ENCODE data around the gene LNX1. TPM values are rescaled to one million over a fixed set of nuclear protein-coding genes. Genes with fewer than 3 reads are reported as not detected.

Gene LNX1
- total and polyA plus RNA-seq, 10 of the 15 experiments (the other 5 are each of a cell fraction or from before 2014, with no cell fraction given), result 0.72 to 1.4 (median 1.0) TPM

DNA sequence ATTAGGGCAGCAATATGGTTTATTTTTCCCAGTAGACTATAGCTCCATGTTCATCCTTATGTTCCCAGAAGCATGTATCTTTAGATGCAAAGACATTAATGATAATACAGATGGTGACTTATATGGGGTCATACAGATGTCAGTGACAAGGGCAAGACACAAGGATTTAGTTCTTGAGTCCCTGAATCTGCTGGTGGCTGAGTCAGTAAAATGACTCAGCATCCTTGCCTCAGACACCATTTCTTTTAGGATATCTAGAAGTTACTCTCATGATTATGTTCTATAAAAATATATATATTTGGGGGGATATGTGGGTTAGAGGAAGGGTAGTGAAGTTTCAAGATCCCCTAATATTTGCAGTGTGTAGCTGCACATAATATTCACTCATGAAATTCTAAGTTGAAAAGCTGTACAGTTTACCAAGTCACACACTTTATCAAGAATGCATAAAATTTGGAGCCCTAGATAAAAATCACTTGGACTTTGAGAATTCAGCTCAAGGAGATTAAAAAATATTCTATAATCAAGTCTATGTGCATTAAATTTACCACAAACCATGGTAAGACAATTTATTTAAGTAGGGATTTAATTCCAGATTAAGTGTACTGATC, 101.9 kb downstream of the LNX1 start (continued):
- TF ChIP-seq, protein P1, sequence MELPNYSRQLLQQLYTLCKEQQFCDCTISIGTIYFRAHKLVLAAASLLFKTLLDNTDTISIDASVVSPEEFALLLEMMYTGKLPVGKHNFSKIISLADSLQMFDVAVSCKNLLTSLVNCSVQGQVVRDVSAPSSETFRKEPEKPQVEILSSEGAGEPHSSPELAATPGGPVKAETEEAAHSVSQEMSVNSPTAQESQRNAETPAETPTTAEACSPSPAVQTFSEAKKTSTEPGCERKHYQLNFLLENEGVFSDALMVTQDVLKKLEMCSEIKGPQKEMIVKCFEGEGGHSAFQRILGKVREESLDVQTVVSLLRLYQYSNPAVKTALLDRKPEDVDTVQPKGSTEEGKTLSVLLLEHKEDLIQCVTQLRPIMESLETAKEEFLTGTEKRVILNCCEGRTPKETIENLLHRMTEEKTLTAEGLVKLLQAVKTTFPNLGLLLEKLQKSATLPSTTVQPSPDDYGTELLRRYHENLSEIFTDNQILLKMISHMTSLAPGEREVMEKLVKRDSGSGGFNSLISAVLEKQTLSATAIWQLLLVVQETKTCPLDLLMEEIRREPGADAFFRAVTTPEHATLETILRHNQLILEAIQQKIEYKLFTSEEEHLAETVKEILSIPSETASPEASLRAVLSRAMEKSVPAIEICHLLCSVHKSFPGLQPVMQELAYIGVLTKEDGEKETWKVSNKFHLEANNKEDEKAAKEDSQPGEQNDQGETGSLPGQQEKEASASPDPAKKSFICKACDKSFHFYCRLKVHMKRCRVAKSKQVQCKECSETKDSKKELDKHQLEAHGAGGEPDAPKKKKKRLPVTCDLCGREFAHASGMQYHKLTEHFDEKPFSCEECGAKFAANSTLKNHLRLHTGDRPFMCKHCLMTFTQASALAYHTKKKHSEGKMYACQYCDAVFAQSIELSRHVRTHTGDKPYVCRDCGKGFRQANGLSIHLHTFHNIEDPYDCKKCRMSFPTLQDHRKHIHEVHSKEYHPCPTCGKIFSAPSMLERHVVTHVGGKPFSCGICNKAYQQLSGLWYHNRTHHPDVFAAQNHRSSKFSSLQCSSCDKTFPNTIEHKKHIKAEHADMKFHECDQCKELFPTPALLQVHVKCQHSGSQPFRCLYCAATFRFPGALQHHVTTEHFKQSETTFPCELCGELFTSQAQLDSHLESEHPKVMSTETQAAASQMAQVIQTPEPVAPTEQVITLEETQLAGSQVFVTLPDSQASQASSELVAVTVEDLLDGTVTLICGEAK (IDR thresholded peaks at IDR 0.05; ENCODE audit: borderline replicate concordance), result no peak

DNA sequence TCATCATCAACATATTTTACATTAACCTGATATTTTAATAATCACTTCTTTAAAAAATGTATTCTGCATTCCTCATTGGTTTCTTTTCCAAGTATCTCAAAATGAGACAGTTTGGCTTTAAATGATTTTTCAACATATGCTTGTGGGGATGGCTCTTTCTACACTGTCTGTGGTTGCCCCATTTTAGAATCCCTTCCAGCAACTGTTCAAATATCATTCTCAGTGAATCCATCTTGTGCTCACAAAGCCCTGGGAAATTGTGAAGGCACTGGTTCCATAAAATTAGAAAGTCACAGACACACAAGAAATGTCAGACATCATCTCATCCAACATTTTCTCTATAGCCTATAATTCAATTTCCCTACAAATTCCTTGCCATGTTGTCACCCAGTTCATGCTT, 103.5 kb downstream of the LNX1 start:
- no peak for TF ChIP-seq MEF2A (IDR thresholded peaks at IDR 0.05; ENCODE audit: insufficient read depth, low read depth, low read length)
- TF ChIP-seq SIX5 (IDR thresholded peaks at IDR 0.05; ENCODE audit: low read depth, low read length, severe bottlenecking), result no peak
- TF ChIP-seq POLR2AphosphoS2 (IDR thresholded peaks at IDR 0.05; ENCODE audit: low read depth, low read length), result no peak
- no peak for TF ChIP-seq STAT1 (conservative IDR thresholded peaks at IDR 0.05)
- TF ChIP-seq BRCA1 (IDR thresholded peaks at IDR 0.05; ENCODE audit: low read depth, low read length), result no peak
- no peak overlapping the region for H3K27ac ChIP-seq (ENCODE audit: control insufficient read depth, insufficient read depth)
- H3K4me1 ChIP-seq (ENCODE audit: control insufficient read depth, insufficient read depth, low read length), result no peaks in the 10 kb centered on the region
- ChIA-PET RAD21 (ENCODE audit: unreplicated experiment) (no interaction called here), SMC1A (ENCODE audit: uncharacterized antibody, unreplicated experiment) (interaction anchor here (1.8 kb wide), 1 partner anchor 317 kb away, joined by 5 read pairs; no protein-coding TSS in a partner anchor), POLR2A (interaction anchor here (0.6 kb wide), 1 partner anchor 173 kb away, joined by 9 read pairs; no protein-coding TSS in a partner anchor), CTCF (interaction anchor here (0.6 to 5.2 kb wide), 6 partner anchors 10 to 213 kb away, joined by 3 to 51 read pairs (median 4); no protein-coding TSS in a partner anchor)
- H3K27me3 ChIP-seq (replicated peaks in 1 of 2; ENCODE audit: control insufficient read depth in 2 of 2, insufficient read depth in 2 of 2, low read length in 1 of 2), result peaks cover 0 to 6% of the 10 kb centered on the region in 2 experiments; a peak in 2 of 4 replicates
- DNase-seq (ENCODE audit: low read depth, low spot score) (no peak), FAIRE-seq (no peak), ATAC-seq (no peak)
- no peak overlapping the region for H3K4me2 ChIP-seq (ENCODE audit: control insufficient read depth, insufficient read depth)
- H2AFZ ChIP-seq (ENCODE audit: control insufficient read depth, low read depth, low read length), result no peak overlapping the region
- no peak overlapping the region for H3K4me3 ChIP-seq
- intact Hi-C loops (cut with micrococcal nuclease; ENCODE audit: unreplicated experiment) (no loop called here), in situ Hi-C loops (cut with MboI) (loop anchor here (10.0 kb wide), 1 partner anchor 727 kb away; no protein-coding TSS in a partner anchor)
- no peaks in the 10 kb centered on the region for H3K79me2 ChIP-seq (ENCODE audit: control insufficient read depth, insufficient read depth, low read length)
- H3K36me3 ChIP-seq (ENCODE audit: control insufficient read depth in 2 of 2, insufficient read depth in 2 of 2, low read length in 1 of 2), result no peaks in the 10 kb centered on the region
- BruUV-seq (replicated peaks), result no TSS peak
- no peaks in the 10 kb centered on the region for H4K20me1 ChIP-seq (ENCODE audit: control insufficient read depth, insufficient read depth)
- no peaks in the 10 kb centered on the region; the same call in 2 of the 3 replicates for H3K9me3 ChIP-seq (replicated peaks; ENCODE audit: control insufficient read depth, insufficient read depth, low read length)
- H3K9ac ChIP-seq (ENCODE audit: control insufficient read depth, insufficient read depth, low read length), result no peak overlapping the region

All from GM12878 (cell line).